T-helper 22 cell (primary cell): Measurements from ENCODE around the gene COPB2.

Source experiments
- DNase-seq: peaks from one replicate; pipeline ENCODE4 v3.0.0-alpha.2; 2020; ENCODE audit warnings: low read depth

Gene COPB2

DNA sequence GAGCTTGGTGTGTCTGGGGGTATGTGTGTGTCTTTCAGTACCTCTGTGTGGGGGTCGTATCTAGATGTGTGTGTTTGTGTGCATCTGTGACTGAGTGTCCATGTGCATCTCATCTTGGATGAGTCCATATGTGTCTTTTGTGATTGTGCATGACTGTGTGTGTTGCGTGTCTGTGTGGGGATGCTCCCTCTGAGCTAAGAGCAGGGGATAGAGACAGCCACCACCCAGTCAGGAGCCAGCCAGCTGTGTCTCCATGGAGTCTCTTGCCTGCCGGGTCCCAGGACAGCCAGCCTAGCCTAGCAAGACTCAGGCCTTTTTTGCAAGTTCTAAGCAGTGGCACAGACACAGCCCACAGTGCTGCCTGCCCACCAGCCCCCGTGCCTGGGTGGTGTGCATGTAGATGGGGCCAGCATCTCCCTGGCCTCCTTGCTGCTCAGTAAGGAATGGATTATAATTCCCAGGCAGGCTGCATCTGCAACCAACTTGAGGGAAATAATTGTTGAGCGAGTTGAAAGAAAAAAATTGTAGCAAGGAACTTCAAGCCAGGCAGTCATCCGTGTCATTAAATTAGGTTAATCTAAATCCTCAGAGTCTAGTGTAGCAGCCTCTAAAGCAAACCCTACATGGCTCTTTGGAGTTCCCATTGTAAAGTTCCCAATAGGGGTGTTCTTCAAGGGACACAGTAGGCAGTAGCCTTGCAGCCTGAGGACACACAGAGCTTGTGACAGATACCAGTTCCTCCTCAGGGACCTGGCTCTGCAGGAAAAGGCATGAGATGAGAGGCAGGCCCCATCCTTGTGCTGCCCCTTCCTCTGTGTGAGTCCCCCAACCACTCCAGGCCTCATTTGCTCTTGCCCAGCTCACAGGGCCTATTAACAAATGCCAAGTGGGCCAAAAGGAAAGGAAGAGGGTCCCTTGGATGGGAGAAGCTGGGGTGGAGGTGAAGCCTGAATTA is 81.6 kb downstream of the COPB2 start:
- no peak for DNase-seq
